ENCODE data around the gene GLI3. TPM values are rescaled to one million over a fixed set of nuclear protein-coding genes. Genes with fewer than 3 reads are reported as not detected.

Gene GLI3
- total and polyA plus RNA-seq, 2 of the 8 experiments (the other 6 are each of a cell fraction or from before 2014, with no cell fraction given) = 8.0 to 31.1 TPM

DNA sequence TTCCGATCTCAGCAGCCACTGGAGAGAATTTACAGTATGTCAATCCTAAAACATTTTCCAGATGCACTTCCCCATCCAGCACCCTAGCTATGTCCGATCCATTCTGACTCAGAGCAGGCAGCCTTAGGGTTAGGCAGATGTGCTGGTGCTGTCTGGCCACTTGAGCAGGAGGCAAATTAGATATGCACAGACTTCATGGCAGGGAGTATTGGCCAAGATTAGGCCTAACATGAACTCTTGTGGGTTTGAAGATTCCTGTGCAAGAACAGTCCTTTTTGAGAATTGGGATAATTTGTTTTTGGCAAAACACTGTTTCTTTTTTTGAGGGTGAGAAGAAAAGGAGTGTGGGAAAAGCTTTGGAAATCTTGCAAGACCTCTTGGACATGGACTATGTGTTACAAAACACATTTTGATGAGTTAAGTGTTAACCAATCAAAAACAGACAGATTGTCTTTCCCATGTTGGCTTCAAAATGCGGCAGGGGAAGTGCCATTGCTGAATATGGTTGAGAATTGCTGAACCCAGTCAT, 315.5 kb downstream of the GLI3 start:
- H4K5ac ChIP-seq (ENCODE audit: insufficient read length, low read depth, low read length) = no peak overlapping the region
- H3K4me2 ChIP-seq (ENCODE audit: insufficient read depth in 1 of 2, low read depth in 2 of 2, low read length in 2 of 2) = no peak overlapping the region
- DNase-seq (ENCODE audit: low read depth in 1 of 2, low spot score in 2 of 2) = no peak
- H2BK15ac ChIP-seq (ENCODE audit: low read length) = no peak overlapping the region
- no peaks in the 10 kb centered on the region for H3K36me3 ChIP-seq (ENCODE audit: control insufficient read depth in 2 of 4, insufficient read depth in 4 of 4, low read length in 3 of 4)
- H2BK5ac ChIP-seq (ENCODE audit: low read depth, low read length) = no peak overlapping the region
- H3K4ac ChIP-seq (replicated peaks; ENCODE audit: insufficient read length, low read depth, low read length) = no peak overlapping the region
- no peak overlapping the region for H2AFZ ChIP-seq (ENCODE audit: low read length)
- no peak overlapping the region for H3K56ac ChIP-seq (replicated peaks; ENCODE audit: insufficient read length, low read depth, low read length)
- H2BK12ac ChIP-seq (ENCODE audit: low read depth, low read length) = no peak overlapping the region
- no peaks in the 10 kb centered on the region for H4K20me1 ChIP-seq (replicated peaks in 1 of 2; ENCODE audit: control insufficient read depth in 1 of 2, insufficient read depth in 2 of 2, low read length in 2 of 2)
- no peaks in the 10 kb centered on the region for H3K9me3 ChIP-seq (ENCODE audit: insufficient read depth in 2 of 2, low read depth in 1 of 2, low read length in 1 of 2)
- no peak overlapping the region for H3K27ac ChIP-seq (ENCODE audit: low read depth, low read length)
- no peak overlapping the region for H2BK120ac ChIP-seq (replicated peaks; ENCODE audit: low read depth, low read length)
- no peaks in the 10 kb centered on the region for H3K23me2 ChIP-seq (ENCODE audit: low read depth, low read length)
- no peak overlapping the region for H4K91ac ChIP-seq (replicated peaks; ENCODE audit: insufficient read length, low read length)
- ChIA-PET POLR2A (ENCODE audit: partially characterized antibody) (no interaction called here), CTCF (ENCODE audit: partially characterized antibody) (interaction anchor here (0.6 to 1.5 kb wide), 4 partner anchors 9 to 1501 kb away, joined by 3 to 4 read pairs (median 4); no protein-coding TSS in a partner anchor)
- 89% methylated on average over 3 of the region's 3 CpGs; no CpG with 5 or more reads in 1 of the 2 experiments for WGBS, 2 experiments (ENCODE audit: extremely low coverage in 1 of 2, insufficient coverage in 1 of 2, insufficient read length in 1 of 2, insufficient replicate concordance in 2 of 2, low coverage in 1 of 2, low lambda C conversion rate in 2 of 2, missing lambda C conversion rate in 1 of 2)
- no peak overlapping the region for H3K4me3 ChIP-seq (ENCODE audit: extremely low read depth in 1 of 4, insufficient read depth in 2 of 4, low read depth in 3 of 4, low read length in 4 of 4)
- H4K8ac ChIP-seq (ENCODE audit: extremely low read depth, insufficient read depth, low read length) = no peak overlapping the region
- H3K4me1 ChIP-seq (replicated peaks in 1 of 4; ENCODE audit: control insufficient read depth in 3 of 4, insufficient read depth in 4 of 4, low read length in 3 of 4) = no peaks in the 10 kb centered on the region
- H3K23ac ChIP-seq (ENCODE audit: insufficient read length) = no peak overlapping the region
- no peak overlapping the region for H3K9ac ChIP-seq (replicated peaks in 1 of 4; ENCODE audit: extremely low read depth in 1 of 4, low read depth in 3 of 4, low read length in 3 of 4)
- H2AK5ac ChIP-seq (ENCODE audit: low read depth, low read length) = no peak overlapping the region
- H3K79me1 ChIP-seq (ENCODE audit: low read depth, low read length) = no peaks in the 10 kb centered on the region
- no peak overlapping the region for H3K18ac ChIP-seq (ENCODE audit: extremely low read depth, low read length)
- no peak for FAIRE-seq
- H3K79me2 ChIP-seq (ENCODE audit: control insufficient read depth in 1 of 2, insufficient read depth in 2 of 2, low read length in 2 of 2) = no peaks in the 10 kb centered on the region
- no peak overlapping the region for H2BK20ac ChIP-seq (ENCODE audit: low read length)
- H3K14ac ChIP-seq (ENCODE audit: insufficient read length) = no peak overlapping the region
- H3K27me3 ChIP-seq (replicated peaks in 1 of 4; ENCODE audit: control insufficient read depth in 3 of 4, extremely low read depth in 1 of 4, insufficient read depth in 3 of 4, low read length in 3 of 4) = no peaks in the 10 kb centered on the region
- TF ChIP-seq SP2 (IDR thresholded peaks at IDR 0.05; ENCODE audit: low read length) (no peak), RFX5 (IDR thresholded peaks at IDR 0.05; ENCODE audit: borderline replicate concordance, low read depth, low read length) (no peak), EGR1 (IDR thresholded peaks at IDR 0.05; ENCODE audit: borderline replicate concordance, low read depth, low read length) (no peak), CHD1 (IDR thresholded peaks at IDR 0.05; ENCODE audit: low read depth, low read length) (no peak), SIN3A (conservative IDR thresholded peaks at IDR 0.05 in 1 of 2, IDR thresholded peaks at IDR 0.05 in 1 of 2; ENCODE audit: low read depth in 1 of 2, low read length in 2 of 2) (no peak), RXRA (IDR thresholded peaks at IDR 0.05; ENCODE audit: insufficient read depth, low read depth, low read length) (no peak), RAD21 (IDR thresholded peaks at IDR 0.05 in 1 of 2, conservative IDR thresholded peaks at IDR 0.05 in 1 of 2; ENCODE audit: low read depth in 2 of 2, low read length in 2 of 2) (no peak), EP300 (IDR thresholded peaks at IDR 0.05; ENCODE audit: borderline replicate concordance in 1 of 2, low read depth in 2 of 2, low read length in 2 of 2) (no peak), POLR2AphosphoS5 (IDR thresholded peaks at IDR 0.05; ENCODE audit: low read depth, low read length) (no peak), ZNF274 (IDR thresholded peaks at IDR 0.05; ENCODE audit: borderline replicate concordance, extremely low read depth, low read length) (no peak), POLR2A (IDR thresholded peaks at IDR 0.05; ENCODE audit: control extremely low read depth in 1 of 2, low read depth in 2 of 2, low read length in 2 of 2) (no peak), RNF2 (IDR thresholded peaks at IDR 0.05; ENCODE audit: borderline replicate concordance, low read depth, low read length, missing control alignments, poor library complexity, severe bottlenecking) (no peak), SP1 (IDR thresholded peaks at IDR 0.05; ENCODE audit: low read depth, low read length) (no peak), NRF1 (IDR thresholded peaks at IDR 0.05; ENCODE audit: low read depth, low read length) (no peak)
